Measurements from ENCODE around the gene SPEM3. TPM values are rescaled to one million over a fixed set of nuclear protein-coding genes. Genes with fewer than 3 reads are reported as not detected.
A peak's percentile ranks its signal among the peaks of the same experiment; 100 is the strongest.

The SPEM3 gene
- total RNA-seq, 1 donor from 2014 or later: not detected

- H3K4me1 Mint-ChIP-seq (ENCODE audit: low read depth): peaks cover 11% of the 10 kb centered on the region
- no peaks in the 10 kb centered on the region for H3K9me3 Mint-ChIP-seq (ENCODE audit: low read depth)
- H3K4me3 Mint-ChIP-seq (ENCODE audit: unreplicated experiment): no peak overlapping the region
- H3K27me3 Mint-ChIP-seq (ENCODE audit: low read depth): no peaks in the 10 kb centered on the region
- no peak for TF ChIP-seq CTCF (IDR thresholded peaks at IDR 0.05)
- peaks cover 10% of the 10 kb centered on the region for H3K36me3 Mint-ChIP-seq (ENCODE audit: low read depth)
- H3K27ac Mint-ChIP-seq (ENCODE audit: unreplicated experiment): no peak overlapping the region
- DNase-seq (ENCODE audit: low spot score): no peak
These were observed 34.1 kb downstream of the SPEM3 start for GRCh38 chr17:7462474-7463371.

DNA sequence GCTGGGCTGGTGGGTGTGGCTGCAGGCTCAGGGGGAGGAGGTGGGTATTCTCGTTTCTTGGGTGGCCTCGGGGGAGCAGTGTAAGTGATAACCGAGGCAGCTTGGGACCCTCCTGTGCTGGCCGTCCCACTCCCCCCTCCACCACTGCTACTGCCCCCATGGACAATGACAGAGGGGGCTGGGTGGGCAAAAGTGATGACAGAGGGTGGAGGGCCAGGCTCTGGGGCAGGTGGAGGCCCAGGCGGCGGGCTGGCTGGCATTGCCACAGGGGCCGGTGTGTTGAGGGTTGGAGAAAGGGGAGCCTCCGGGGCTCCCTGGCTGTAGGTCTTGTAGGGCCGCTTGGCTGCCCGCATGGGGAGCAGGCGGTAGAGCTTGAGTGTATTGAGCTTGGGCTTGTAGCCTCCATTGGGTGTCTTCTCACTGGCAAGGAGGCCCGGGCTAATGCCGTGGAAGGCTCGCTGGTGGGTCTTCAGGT is 34.8 kb downstream of the SPEM3 start:
- TF ChIP-seq CTCF (IDR thresholded peaks at IDR 0.05): no peak
- Mint-ChIP-seq H3K9me3 (ENCODE audit: low read depth) (no peaks in the 10 kb centered on the region), H3K27ac (ENCODE audit: unreplicated experiment) (no peak overlapping the region), H3K36me3 (ENCODE audit: low read depth) (peaks cover 10% of the 10 kb centered on the region), H3K4me1 (ENCODE audit: low read depth) (peaks cover 11% of the 10 kb centered on the region), H3K4me3 (ENCODE audit: unreplicated experiment) (no peak overlapping the region), H3K27me3 (ENCODE audit: low read depth) (no peaks in the 10 kb centered on the region)
- DNase-seq (ENCODE audit: low spot score): no peak

- Mint-ChIP-seq H3K27me3 (ENCODE audit: low read depth) (no peaks in the 10 kb centered on the region), H3K9me3 (ENCODE audit: low read depth) (no peaks in the 10 kb centered on the region), H3K27ac (ENCODE audit: unreplicated experiment) (no peak overlapping the region), H3K4me1 (ENCODE audit: low read depth) (peaks cover 11% of the 10 kb centered on the region), H3K36me3 (ENCODE audit: low read depth) (peaks cover 10% of the 10 kb centered on the region), H3K4me3 (ENCODE audit: unreplicated experiment) (no peak overlapping the region)
- TF ChIP-seq CTCF (IDR thresholded peaks at IDR 0.05): no peak
- no peak for DNase-seq (ENCODE audit: low spot score)
These were observed 35.4 kb downstream of the SPEM3 start for GRCh38 chr17:7464081-7464480.

GRCh38 chr17:7465597-7466275 is 37.1 kb downstream of the SPEM3 start:
- no peak for TF ChIP-seq CTCF (IDR thresholded peaks at IDR 0.05)

GRCh38 chr17:7466318-7466638 is 37.6 kb downstream of the SPEM3 start:
- Mint-ChIP-seq H3K27me3 (ENCODE audit: low read depth) (no peaks in the 10 kb centered on the region), H3K9me3 (ENCODE audit: low read depth) (no peaks in the 10 kb centered on the region), H3K4me1 (ENCODE audit: low read depth) (peaks cover 8% of the 10 kb centered on the region), H3K27ac (ENCODE audit: unreplicated experiment) (peak overlapping the region; percentile 61), H3K36me3 (ENCODE audit: low read depth) (peaks cover 8% of the 10 kb centered on the region), H3K4me3 (ENCODE audit: unreplicated experiment) (no peak overlapping the region)
- DNase-seq (ENCODE audit: low spot score): no peak
- no peak for TF ChIP-seq CTCF (IDR thresholded peaks at IDR 0.05)

More at GRCh38 chr17:7465597-7466275, 37.1 kb downstream of the SPEM3 start:
- DNase-seq (ENCODE audit: low spot score): no peak
- no peak overlapping the region for H3K4me3 Mint-ChIP-seq (ENCODE audit: unreplicated experiment)
- H3K9me3 Mint-ChIP-seq (ENCODE audit: low read depth): no peaks in the 10 kb centered on the region
- no peak overlapping the region for H3K27ac Mint-ChIP-seq (ENCODE audit: unreplicated experiment)
- no peaks in the 10 kb centered on the region for H3K27me3 Mint-ChIP-seq (ENCODE audit: low read depth)
- H3K36me3 Mint-ChIP-seq (ENCODE audit: low read depth): peaks cover 10% of the 10 kb centered on the region
- peaks cover 11% of the 10 kb centered on the region for H3K4me1 Mint-ChIP-seq (ENCODE audit: low read depth)

Data from chondrocyte (in vitro differentiated cells).